Large intestine (tissue), 3 donors: ENCODE results near the gene IFNA21. TPM values are rescaled to one million over a fixed set of nuclear protein-coding genes. Genes with fewer than 3 reads are reported as not detected.
A peak's percentile ranks its signal among the peaks of the same experiment; 100 is the strongest.
"Not testable (repeated sequence)": the region's sequence is repeated elsewhere in the genome, so short reads cannot be mapped to it uniquely, and the experiment has no call there.

Experiments used
- DNase-seq, 2 donors: peaks; one replicate each; pipeline versions ENCODE4 v3.0.0 to v3.0.0-alpha.2; 2013
- H3K27ac ChIP-seq: one replicate; pipeline ENCODE4 v1.5.1; 2013; ENCODE audit warnings: low read length
- H3K27me3 ChIP-seq: 2 replicates; pipeline ENCODE4 v1.6.1; 2013; ENCODE audit warnings: low read length; ENCODE audit not compliant: control insufficient read depth, insufficient read depth
- H3K36me3 ChIP-seq: 2 replicates; pipeline ENCODE4 v1.6.1; 2013; ENCODE audit warnings: low read length; ENCODE audit not compliant: control insufficient read depth, insufficient read depth
- H3K4me1 ChIP-seq: one replicate; pipeline ENCODE4 v1.6.1; 2013; ENCODE audit warnings: low read length; ENCODE audit not compliant: control insufficient read depth, insufficient read depth
- H3K4me3 ChIP-seq: one replicate; pipeline ENCODE4 v1.5.1; 2013; ENCODE audit warnings: low read length
- H3K9me3 ChIP-seq: one replicate; pipeline ENCODE4 v1.6.1; 2013; ENCODE audit warnings: mild to moderate bottlenecking, low read depth, low read length, moderate library complexity; ENCODE audit not compliant: control insufficient read depth
- WGBS: methylation state at CpG from one replicate; pipeline ENCODE4 v1.1.5; 2013; ENCODE audit warnings: low lambda C conversion rate; ENCODE audit not compliant: insufficient coverage; 5-methylcytosine and 5-hydroxymethylcytosine counted together
- polyA plus RNA-seq: library from polyadenylated mRNA; unstranded; fragments of 120-200 nt; gene quantifications from one replicate; pipeline ENCODE4 v1.2.1, GENCODE V29; 2013

Gene IFNA21
- polyA plus RNA-seq, 1 donor, result 0.13 TPM

- H3K27me3 ChIP-seq, H3K4me3 ChIP-seq, H3K27ac ChIP-seq, H3K4me1 ChIP-seq, H3K36me3 ChIP-seq, H3K9me3 ChIP-seq: not testable (repeated sequence)
- peak; percentile 5 to 33 for DNase-seq
- 45% methylated on average over 3 of the region's 4 CpGs for WGBS
Measured at GRCh38 chr9:21182810-21183736, 16.6 kb upstream of the IFNA21 start.

GRCh38 chr9:21174671-21175070 lies 8.2 kb upstream of the IFNA21 start:
- H3K4me3 ChIP-seq, result no peak overlapping the region
- no peak for DNase-seq
- H3K4me1 ChIP-seq, result no peaks in the 10 kb centered on the region
- no peaks in the 10 kb centered on the region for H3K9me3 ChIP-seq
- WGBS, result no CpG with 5 or more reads among the region's 2 CpGs
- H3K27me3 ChIP-seq, result no peaks in the 10 kb centered on the region
- H3K36me3 ChIP-seq, result no peaks in the 10 kb centered on the region
- H3K27ac ChIP-seq, result no peak overlapping the region

DNA sequence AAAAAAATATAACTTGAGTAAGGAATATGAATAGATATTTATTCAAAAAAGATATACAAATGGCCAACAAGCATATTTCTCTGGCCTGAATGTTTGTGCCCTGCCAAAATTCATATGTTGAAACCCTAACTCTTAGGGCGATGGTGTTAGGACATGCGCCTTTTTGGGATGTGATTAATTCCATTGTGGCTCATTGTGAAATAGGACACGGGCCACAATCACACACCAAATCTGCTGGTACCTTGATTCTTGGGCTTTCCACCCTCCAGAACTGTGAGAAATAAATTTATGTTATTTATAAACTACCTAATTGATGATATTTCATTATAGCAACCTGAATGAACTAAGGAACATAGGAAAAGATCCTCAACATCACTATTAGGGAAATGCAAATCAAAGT lies 5.7 kb upstream of the IFNA21 start:
- Histone ChIP-seq H3K9me3 (no peaks in the 10 kb centered on the region), H3K4me1 (no peaks in the 10 kb centered on the region), H3K4me3 (no peak overlapping the region), H3K27me3 (no peaks in the 10 kb centered on the region), H3K27ac (no peak overlapping the region), H3K36me3 (no peaks in the 10 kb centered on the region)
- no peak for DNase-seq
- no CpG with 5 or more reads among the region's 3 CpGs for WGBS

DNA sequence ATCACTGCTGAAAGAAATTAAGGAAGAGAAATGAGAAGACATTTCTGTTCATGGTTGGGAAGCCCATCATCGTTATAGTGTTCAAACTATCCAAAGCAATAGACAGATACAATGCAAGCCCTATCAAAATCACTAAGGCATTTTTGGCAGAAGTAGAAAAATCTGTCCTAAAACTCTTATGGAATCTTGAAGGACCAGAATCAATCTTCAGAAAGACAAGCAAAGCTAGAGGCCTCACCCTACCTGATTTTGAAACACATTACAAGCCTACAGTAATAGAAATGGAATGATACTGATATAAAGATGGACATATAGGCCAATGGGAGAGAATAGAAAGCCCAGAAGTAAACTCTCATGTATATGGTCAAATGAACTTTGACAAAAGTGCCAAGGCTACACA lies 4.9 kb upstream of the IFNA21 start:
- Histone ChIP-seq H3K9me3 (no peaks in the 10 kb centered on the region), H3K27me3 (no peaks in the 10 kb centered on the region), H3K4me3 (no peak overlapping the region), H3K4me1 (no peaks in the 10 kb centered on the region), H3K36me3 (no peaks in the 10 kb centered on the region), H3K27ac (no peak overlapping the region)
- no peak for DNase-seq
- no CpG with 5 or more reads among the region's 1 CpG for WGBS

DNA sequence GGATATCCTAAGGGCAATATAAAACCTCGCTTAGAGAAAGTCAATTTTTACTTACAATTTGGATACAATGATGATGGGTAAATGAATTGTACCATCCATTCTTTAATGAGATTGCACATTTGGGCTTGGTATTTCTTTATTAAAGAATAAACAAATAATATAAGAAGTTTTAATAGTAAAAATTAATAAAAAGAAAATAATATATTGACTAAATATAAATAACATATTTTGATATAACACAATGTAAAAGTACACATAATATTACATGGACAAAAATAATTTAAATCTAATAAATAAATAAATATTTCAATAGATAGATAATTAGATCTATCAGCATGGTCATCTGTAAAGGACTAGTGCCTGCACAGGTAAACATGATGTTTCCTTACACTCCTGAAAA lies 944 bp downstream of the IFNA21 start:
- WGBS, result 67% methylated on average over 1 of the region's 1 CpG

GRCh38 chr9:21160178-21160577 lies 6.3 kb downstream of the IFNA21 start:
- DNase-seq, result no peak

More for the DNA sequence above, 944 bp downstream of the IFNA21 start:
- Histone ChIP-seq H3K27me3 (no peaks in the 10 kb centered on the region), H3K4me3 (no peak overlapping the region), H3K36me3 (no peaks in the 10 kb centered on the region), H3K27ac (no peak overlapping the region), H3K9me3 (no peaks in the 10 kb centered on the region), H3K4me1 (no peaks in the 10 kb centered on the region)
- no peak for DNase-seq

GRCh38 chr9:21155501-21155900 lies 11.0 kb downstream of the IFNA21 start:
- no CpG with 5 or more reads among the region's 2 CpGs for WGBS

More at GRCh38 chr9:21160178-21160577, 6.3 kb downstream of the IFNA21 start:
- no CpG with 5 or more reads among the region's 1 CpG for WGBS
- H3K9me3 ChIP-seq, result no peaks in the 10 kb centered on the region
- H3K4me3 ChIP-seq, result no peak overlapping the region
- no peaks in the 10 kb centered on the region for H3K27me3 ChIP-seq
- H3K27ac ChIP-seq, result no peak overlapping the region
- H3K4me1 ChIP-seq, result no peaks in the 10 kb centered on the region
- no peaks in the 10 kb centered on the region for H3K36me3 ChIP-seq

GRCh38 chr9:21154018-21154608 lies 12.3 kb downstream of the IFNA21 start:
- no CpG with 5 or more reads among the region's 3 CpGs for WGBS
- H3K27ac ChIP-seq, result no peak overlapping the region
- no peaks in the 10 kb centered on the region for H3K4me1 ChIP-seq
- no peaks in the 10 kb centered on the region for H3K27me3 ChIP-seq
- no peaks in the 10 kb centered on the region for H3K9me3 ChIP-seq
- DNase-seq, result no peak
- no peaks in the 10 kb centered on the region for H3K36me3 ChIP-seq
- no peak overlapping the region for H3K4me3 ChIP-seq

More at GRCh38 chr9:21155501-21155900, 11.0 kb downstream of the IFNA21 start:
- DNase-seq, result no peak
- no peak overlapping the region for H3K27ac ChIP-seq
- H3K36me3 ChIP-seq, result no peaks in the 10 kb centered on the region
- no peaks in the 10 kb centered on the region for H3K4me1 ChIP-seq
- H3K27me3 ChIP-seq, result no peaks in the 10 kb centered on the region
- H3K4me3 ChIP-seq, result no peak overlapping the region
- H3K9me3 ChIP-seq, result no peaks in the 10 kb centered on the region

- no peak overlapping the region for H3K27ac ChIP-seq
Measured at GRCh38 chr9:21153336-21154017, 13.0 kb downstream of the IFNA21 start.

GRCh38 chr9:21144603-21145002 lies 21.9 kb downstream of the IFNA21 start:
- H3K4me3 ChIP-seq, result no peak overlapping the region
- H3K4me1 ChIP-seq, result no peaks in the 10 kb centered on the region
- H3K27ac ChIP-seq, result no peak overlapping the region
- no peak for DNase-seq
- 88% methylated on average over 1 of the region's 1 CpG for WGBS
- H3K27me3 ChIP-seq, result no peaks in the 10 kb centered on the region
- H3K36me3 ChIP-seq, result no peaks in the 10 kb centered on the region
- H3K9me3 ChIP-seq, result no peaks in the 10 kb centered on the region

More at GRCh38 chr9:21153336-21154017, 13.0 kb downstream of the IFNA21 start:
- H3K9me3 ChIP-seq, result no peaks in the 10 kb centered on the region
- no peaks in the 10 kb centered on the region for H3K27me3 ChIP-seq
- 60% methylated on average over 2 of the region's 3 CpGs for WGBS
- no peaks in the 10 kb centered on the region for H3K4me1 ChIP-seq
- H3K4me3 ChIP-seq, result no peak overlapping the region
- DNase-seq, result no peak
- no peaks in the 10 kb centered on the region for H3K36me3 ChIP-seq
